Epithelial cell of proximal tubule (primary cell): ENCODE results near the gene SORBS1. TPM values are rescaled to one million over a fixed set of nuclear protein-coding genes. Genes with fewer than 3 reads are reported as not detected.

Experiments used
- DNase-seq: peaks from one replicate; pipeline ENCODE4 v3.0.0-alpha.2; 2011; ENCODE audit warnings: low read depth
- H3K4me3 ChIP-seq: 2 replicates; pipeline ENCODE4 v1.5.1; 2011; ENCODE audit warnings: low read depth, mild to moderate bottlenecking, low read length
- total RNA-seq: library from RNA; depleted of rRNA; stranded (reverse); fragments of >200 nt; gene quantifications from 2 replicates; pipeline ENCODE4 v1.2.3, GENCODE V29; 2015
- TF ChIP-seq, protein P1 (sequence below): conservative IDR thresholded peaks from 2 replicates; pipeline ENCODE4 v1.5.1; 2012; ENCODE audit warnings: low read depth, mild to moderate bottlenecking, low read length

SORBS1 gene
- total RNA-seq, 1 donor from 2014 or later = 7.0 TPM

DNA sequence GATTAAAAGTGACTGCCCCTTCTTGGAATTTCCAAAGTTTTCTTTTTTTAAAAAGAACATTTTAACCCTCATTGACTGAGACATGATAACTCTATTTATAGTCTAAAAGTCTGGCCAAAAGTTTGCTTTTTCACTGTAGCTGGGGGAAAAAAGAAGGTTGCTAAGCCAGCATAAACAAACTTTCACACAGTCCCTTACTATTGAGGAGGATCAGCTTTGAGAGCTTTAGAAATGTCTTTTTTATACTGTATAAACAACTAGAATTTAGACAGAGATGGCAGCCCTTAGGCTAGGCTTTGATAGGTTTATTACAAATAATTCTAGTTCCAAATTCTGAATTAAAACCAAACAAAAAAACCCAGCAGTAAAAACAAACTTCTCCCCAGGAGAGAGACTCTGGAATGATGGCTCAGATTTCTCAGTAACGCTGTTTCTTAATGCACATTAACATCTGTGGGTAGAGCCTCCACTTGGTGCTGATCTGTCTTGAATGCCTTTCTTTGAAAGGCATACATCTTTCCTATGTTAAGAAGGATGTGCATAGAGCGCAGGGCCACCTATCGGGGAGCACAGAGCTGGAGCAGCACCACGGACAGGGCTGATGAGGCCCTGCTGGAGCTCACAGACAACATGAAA lies 169.5 kb downstream of the SORBS1 start:
- H3K4me3 ChIP-seq = no peak overlapping the region
- TF ChIP-seq, protein P1, sequence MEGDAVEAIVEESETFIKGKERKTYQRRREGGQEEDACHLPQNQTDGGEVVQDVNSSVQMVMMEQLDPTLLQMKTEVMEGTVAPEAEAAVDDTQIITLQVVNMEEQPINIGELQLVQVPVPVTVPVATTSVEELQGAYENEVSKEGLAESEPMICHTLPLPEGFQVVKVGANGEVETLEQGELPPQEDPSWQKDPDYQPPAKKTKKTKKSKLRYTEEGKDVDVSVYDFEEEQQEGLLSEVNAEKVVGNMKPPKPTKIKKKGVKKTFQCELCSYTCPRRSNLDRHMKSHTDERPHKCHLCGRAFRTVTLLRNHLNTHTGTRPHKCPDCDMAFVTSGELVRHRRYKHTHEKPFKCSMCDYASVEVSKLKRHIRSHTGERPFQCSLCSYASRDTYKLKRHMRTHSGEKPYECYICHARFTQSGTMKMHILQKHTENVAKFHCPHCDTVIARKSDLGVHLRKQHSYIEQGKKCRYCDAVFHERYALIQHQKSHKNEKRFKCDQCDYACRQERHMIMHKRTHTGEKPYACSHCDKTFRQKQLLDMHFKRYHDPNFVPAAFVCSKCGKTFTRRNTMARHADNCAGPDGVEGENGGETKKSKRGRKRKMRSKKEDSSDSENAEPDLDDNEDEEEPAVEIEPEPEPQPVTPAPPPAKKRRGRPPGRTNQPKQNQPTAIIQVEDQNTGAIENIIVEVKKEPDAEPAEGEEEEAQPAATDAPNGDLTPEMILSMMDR = no peak
- no peak for DNase-seq

DNA sequence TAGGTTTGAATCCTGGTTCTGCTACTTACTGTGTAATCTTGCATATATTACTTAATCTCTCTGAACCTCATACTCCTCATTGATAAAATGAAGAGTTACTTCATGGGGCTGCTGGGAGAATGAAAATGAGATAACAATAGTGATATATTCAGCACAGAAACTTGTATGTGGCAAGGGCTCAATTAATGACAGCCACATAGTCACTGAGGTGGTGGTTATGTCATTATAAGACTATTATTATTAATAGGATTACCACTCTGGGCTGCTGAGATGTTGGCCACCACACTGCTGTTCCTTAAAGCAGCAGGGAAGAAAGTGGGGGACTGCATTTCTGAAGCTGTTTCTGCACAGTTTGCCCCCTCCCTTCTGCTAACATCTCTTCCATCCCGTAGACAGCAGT lies 170.0 kb downstream of the SORBS1 start:
- H3K4me3 ChIP-seq = no peak overlapping the region
- no peak for DNase-seq
- TF ChIP-seq, protein P1 = no peak

DNA sequence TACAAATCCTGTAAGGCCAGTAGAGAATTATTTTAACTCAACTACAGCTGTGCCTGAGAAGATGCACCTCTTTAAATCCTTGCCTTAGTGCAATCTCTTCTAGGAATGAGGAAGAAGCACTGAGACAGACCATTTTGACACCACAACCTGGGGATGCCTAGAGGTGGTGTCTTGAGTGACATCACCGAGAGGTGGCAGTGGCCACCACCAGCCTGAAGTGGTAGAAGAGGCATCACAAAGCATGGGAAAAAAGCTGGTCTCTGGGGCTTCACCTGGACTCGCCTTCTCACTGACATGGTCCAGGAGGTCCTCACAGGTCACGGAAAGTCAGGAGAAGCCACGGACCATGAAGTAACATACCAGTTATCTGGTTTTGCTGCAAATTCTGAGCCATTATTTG lies 171.2 kb downstream of the SORBS1 start:
- no peak overlapping the region for H3K4me3 ChIP-seq
- TF ChIP-seq, protein P1 = no peak
- DNase-seq = no peak

DNA sequence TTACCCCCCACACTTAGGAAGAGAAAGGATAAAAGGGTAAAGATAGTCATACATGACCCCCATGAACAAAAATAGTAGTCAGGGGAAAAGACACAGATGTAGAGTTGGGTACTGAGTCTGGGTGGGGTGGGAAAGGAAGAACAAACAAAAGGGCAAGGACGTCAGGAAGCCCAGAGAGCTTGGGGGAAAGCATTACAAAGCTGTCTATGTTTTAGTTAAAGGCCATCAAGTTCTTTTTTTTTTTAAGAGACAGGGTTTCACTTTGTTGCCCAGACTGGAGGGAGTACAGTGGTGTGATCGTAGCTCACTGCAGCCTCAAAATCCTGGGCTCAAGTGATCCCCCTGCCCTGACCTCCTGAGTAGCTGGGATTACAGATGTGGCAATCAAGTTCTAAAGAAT lies 172.0 kb downstream of the SORBS1 start:
- H3K4me3 ChIP-seq = no peak overlapping the region
- DNase-seq = no peak
- TF ChIP-seq, protein P1 = no peak

DNA sequence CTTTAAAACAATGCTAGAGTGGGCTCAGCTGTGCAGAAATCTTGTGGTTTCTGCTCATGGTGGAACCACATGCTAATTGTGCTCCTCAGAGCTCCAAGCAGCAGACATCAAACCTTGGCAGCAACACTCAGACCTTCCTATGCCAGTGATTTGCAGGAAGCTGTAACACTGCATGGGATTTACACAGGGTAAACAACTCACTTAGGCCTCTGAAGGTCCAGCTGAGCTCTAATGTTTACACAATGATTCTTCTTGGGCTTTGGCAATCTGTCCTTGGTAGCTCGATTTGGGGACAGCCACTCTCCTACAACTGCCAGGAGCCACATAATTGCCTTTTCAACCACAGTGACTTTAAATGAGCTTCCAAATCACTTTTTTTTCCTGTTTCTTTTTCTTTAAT lies 172.6 kb downstream of the SORBS1 start:
- TF ChIP-seq, protein P1 = no peak
- no peak overlapping the region for H3K4me3 ChIP-seq
- no peak for DNase-seq

DNA sequence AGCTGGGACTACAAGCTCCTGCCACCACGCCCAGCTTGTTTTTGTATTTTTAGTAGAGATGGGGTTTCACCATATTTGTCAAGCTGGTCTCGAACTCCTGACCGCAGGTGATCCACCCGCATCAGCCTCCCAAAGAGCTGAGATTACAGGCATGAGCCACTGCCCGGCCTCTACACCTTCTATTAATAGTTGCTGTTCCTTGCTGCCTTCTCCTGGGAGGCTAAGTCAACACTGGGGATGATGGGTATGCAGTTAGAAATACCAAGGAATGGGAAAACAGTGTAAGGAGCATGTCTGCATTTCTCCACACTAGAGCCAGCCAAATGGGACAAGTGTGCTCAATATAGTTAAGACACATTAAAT lies 173.1 kb downstream of the SORBS1 start:
- DNase-seq = no peak
- H3K4me3 ChIP-seq = no peak overlapping the region
- TF ChIP-seq, protein P1 = no peak

DNA sequence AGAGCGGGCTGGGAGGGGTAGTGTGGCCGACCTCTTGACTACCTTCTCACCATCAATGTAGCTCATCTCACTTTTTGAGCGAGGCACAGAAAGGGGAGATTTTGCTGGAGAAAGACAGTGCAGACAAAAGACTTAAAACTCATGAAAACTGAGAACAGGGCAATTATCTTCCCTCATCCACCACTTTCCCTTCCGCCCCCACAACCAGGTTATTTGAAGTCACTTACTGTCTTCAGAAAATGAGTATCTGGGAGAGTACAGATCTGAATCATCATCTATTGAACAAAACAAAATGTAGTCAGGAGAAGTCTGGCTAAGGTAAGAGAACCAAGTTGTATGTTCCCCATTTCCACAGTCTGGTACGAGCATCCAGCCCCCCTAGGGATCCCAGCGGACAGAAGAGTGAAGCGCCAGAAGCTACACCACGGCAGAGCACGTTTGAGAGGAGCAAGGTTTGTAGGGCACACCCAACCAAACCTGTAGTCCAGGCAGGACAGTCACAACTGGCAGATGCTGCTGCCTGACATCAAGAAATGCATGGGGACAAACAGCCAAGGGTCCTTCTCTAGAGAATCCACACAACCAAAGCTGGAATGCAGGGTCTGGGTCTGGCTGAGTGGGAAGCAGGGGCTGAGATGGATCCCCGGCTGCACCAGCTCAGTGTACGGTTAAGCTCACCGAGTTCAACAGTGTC lies 177.0 kb downstream of the SORBS1 start:
- H3K4me3 ChIP-seq = no peak overlapping the region
- TF ChIP-seq, protein P1 = no peak

More for the DNA sequence above, 177.0 kb downstream of the SORBS1 start:
- no peak for DNase-seq
